ENCODE data around the gene NAV3. TPM values are rescaled to one million over a fixed set of nuclear protein-coding genes. Genes with fewer than 3 reads are reported as not detected.

Gene NAV3
- total RNA-seq, 2 experiments from 2014 or later = not detected

DNA sequence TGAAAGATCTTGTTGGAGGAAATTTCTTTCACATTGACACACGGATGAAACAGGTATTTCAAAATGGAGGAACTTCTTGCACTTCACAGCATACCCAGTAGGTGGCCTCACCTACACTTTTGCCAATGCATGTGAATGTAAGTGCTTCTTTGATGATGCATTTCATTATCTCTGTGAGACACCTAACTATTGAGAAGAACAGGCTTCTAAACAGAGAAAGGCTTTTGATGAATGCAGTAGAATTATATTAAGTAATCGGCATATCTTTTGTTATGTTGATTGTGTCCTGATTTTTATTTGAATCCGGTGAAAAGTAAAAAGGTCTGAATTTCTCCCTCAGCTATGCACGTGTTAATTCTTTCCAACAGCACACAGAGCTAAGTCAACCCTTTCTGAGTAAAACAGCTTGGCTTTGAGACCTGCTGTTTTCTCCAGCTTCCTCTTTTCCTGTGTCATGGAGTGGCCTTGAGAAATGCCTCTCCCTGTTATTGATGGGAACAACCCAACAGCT lies 399.0 kb downstream of the NAV3 start:
- peak in 2 of 14 experiments; percentile 1 to 3 for DNase-seq
- TF ChIP-seq, protein P1, sequence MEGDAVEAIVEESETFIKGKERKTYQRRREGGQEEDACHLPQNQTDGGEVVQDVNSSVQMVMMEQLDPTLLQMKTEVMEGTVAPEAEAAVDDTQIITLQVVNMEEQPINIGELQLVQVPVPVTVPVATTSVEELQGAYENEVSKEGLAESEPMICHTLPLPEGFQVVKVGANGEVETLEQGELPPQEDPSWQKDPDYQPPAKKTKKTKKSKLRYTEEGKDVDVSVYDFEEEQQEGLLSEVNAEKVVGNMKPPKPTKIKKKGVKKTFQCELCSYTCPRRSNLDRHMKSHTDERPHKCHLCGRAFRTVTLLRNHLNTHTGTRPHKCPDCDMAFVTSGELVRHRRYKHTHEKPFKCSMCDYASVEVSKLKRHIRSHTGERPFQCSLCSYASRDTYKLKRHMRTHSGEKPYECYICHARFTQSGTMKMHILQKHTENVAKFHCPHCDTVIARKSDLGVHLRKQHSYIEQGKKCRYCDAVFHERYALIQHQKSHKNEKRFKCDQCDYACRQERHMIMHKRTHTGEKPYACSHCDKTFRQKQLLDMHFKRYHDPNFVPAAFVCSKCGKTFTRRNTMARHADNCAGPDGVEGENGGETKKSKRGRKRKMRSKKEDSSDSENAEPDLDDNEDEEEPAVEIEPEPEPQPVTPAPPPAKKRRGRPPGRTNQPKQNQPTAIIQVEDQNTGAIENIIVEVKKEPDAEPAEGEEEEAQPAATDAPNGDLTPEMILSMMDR (IDR thresholded peaks at IDR 0.05) = no peak
- H3K4me3 Mint-ChIP-seq = no peak overlapping the region
- Histone ChIP-seq H3K27ac (ENCODE audit: low read depth in 1 of 2, low read length in 2 of 2) (no peak overlapping the region), H3K4me1 (ENCODE audit: insufficient read depth, low read length) (no peaks in the 10 kb centered on the region), H3K36me3 (ENCODE audit: insufficient read depth, low read length) (no peaks in the 10 kb centered on the region), H3K4me3 (ENCODE audit: low read length) (no peak overlapping the region), H3K9me3 (ENCODE audit: control insufficient read depth in 1 of 2, insufficient read depth in 1 of 2, low read length in 2 of 2) (peaks cover 0 to 5% of the 10 kb centered on the region in 2 experiments), H3K27me3 (ENCODE audit: control insufficient read depth in 1 of 2, insufficient read depth in 2 of 2, low read length in 2 of 2) (no peaks in the 10 kb centered on the region)
- intact Hi-C loops (cut with DNase I, micrococcal nuclease) = no loop called here
- H3K4me1 Mint-ChIP-seq (ENCODE audit: low read depth) = no peaks in the 10 kb centered on the region
- ChIA-PET CTCF (no interaction called here), POLR2A (no interaction called here)
- H3K27me3 Mint-ChIP-seq = no peaks in the 10 kb centered on the region
- H3K9me3 Mint-ChIP-seq = peaks cover 5% of the 10 kb centered on the region
- ATAC-seq (ENCODE audit: poor library complexity) = no peak
- H3K27ac Mint-ChIP-seq = no peak overlapping the region
- no peaks in the 10 kb centered on the region for H3K36me3 Mint-ChIP-seq (ENCODE audit: low read depth)

DNA sequence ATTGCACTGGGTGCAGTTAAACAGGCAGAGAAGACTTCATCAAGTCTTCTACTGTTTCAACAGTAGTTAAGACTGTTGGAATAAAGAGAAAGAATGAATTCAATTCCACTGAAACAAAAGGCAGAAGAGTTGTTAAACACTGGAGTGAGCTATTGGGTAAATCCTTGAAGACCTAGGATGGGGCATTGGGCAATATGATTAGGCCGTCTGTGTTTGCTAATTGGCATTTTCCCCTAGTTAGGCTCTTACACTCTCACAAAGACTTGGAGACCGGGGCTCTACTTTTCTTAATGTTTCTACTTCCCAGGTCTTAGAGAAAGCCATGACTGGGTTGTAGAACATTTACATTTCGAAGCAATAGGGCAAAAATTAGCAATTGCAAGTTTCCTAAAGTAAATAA lies 402.1 kb downstream of the NAV3 start:
- no peak overlapping the region for H3K27ac Mint-ChIP-seq
- no peaks in the 10 kb centered on the region for H3K9me3 Mint-ChIP-seq
- no peaks in the 10 kb centered on the region for H3K36me3 Mint-ChIP-seq (ENCODE audit: low read depth)
- CTCF ChIA-PET = no interaction called here
- TF ChIP-seq, protein P1 (IDR thresholded peaks at IDR 0.05) = no peak
- no peaks in the 10 kb centered on the region for H3K27me3 Mint-ChIP-seq
- no peak overlapping the region for H3K4me3 Mint-ChIP-seq
- H3K36me3 ChIP-seq (ENCODE audit: insufficient read depth, low read length) = no peaks in the 10 kb centered on the region
- no peak overlapping the region for H3K27ac ChIP-seq (ENCODE audit: low read depth in 1 of 2, low read length in 2 of 2)
- POLR2A ChIA-PET = no interaction called here
- no peak overlapping the region for H3K4me3 ChIP-seq (ENCODE audit: low read length)
- no peaks in the 10 kb centered on the region for H3K4me1 Mint-ChIP-seq (ENCODE audit: low read depth)
- ATAC-seq (ENCODE audit: poor library complexity) (no peak), DNase-seq (no peak)
- no peaks in the 10 kb centered on the region for H3K4me1 ChIP-seq (ENCODE audit: insufficient read depth, low read length)
- peaks cover 0 to 2% of the 10 kb centered on the region in 2 experiments for H3K9me3 ChIP-seq (ENCODE audit: control insufficient read depth in 1 of 2, insufficient read depth in 1 of 2, low read length in 2 of 2)
- intact Hi-C loops (cut with DNase I, micrococcal nuclease) = no loop called here
- H3K27me3 ChIP-seq (ENCODE audit: control insufficient read depth in 1 of 2, insufficient read depth in 2 of 2, low read length in 2 of 2) = no peaks in the 10 kb centered on the region

GRCh38 chr12:78236264-78236663 lies 405.6 kb downstream of the NAV3 start:
- H3K4me1 ChIP-seq (ENCODE audit: insufficient read depth, low read length) = no peaks in the 10 kb centered on the region
- Mint-ChIP-seq H3K36me3 (ENCODE audit: low read depth) (no peaks in the 10 kb centered on the region), H3K27ac (no peak overlapping the region), H3K4me1 (ENCODE audit: low read depth) (no peaks in the 10 kb centered on the region), H3K4me3 (no peak overlapping the region), H3K9me3 (no peaks in the 10 kb centered on the region), H3K27me3 (no peaks in the 10 kb centered on the region)
- TF ChIP-seq, protein P1 (IDR thresholded peaks at IDR 0.05) = no peak
- no peaks in the 10 kb centered on the region for H3K9me3 ChIP-seq (ENCODE audit: control insufficient read depth in 1 of 2, insufficient read depth in 1 of 2, low read length in 2 of 2)
- CTCF ChIA-PET = no interaction called here
- no peaks in the 10 kb centered on the region for H3K36me3 ChIP-seq (ENCODE audit: insufficient read depth, low read length)
- no peak for ATAC-seq (ENCODE audit: poor library complexity)
- intact Hi-C loops (cut with DNase I, micrococcal nuclease) = no loop called here
- no peak overlapping the region for H3K4me3 ChIP-seq (ENCODE audit: low read length)
- no peak for DNase-seq
- POLR2A ChIA-PET = no interaction called here
- H3K27me3 ChIP-seq (ENCODE audit: control insufficient read depth in 1 of 2, insufficient read depth in 2 of 2, low read length in 2 of 2) = no peaks in the 10 kb centered on the region
- no peak overlapping the region for H3K27ac ChIP-seq (ENCODE audit: low read depth in 1 of 2, low read length in 2 of 2)
